Neuronal stem cell (in vitro differentiated cells): Measurements from ENCODE around the gene NINJ2.

Experiments
- DNase-seq: peaks from one replicate; pipeline ENCODE4 v3.0.0-alpha.2; 2013; ENCODE audit warnings: low spot score
- H2AFZ ChIP-seq: one replicate; pipeline ENCODE4 v1.6.1; 2013; ENCODE audit warnings: mild to moderate bottlenecking, low read length, inconsistent platforms
- H2AK5ac ChIP-seq: 2 replicates; pipeline ENCODE4 v1.6.1; 2013; ENCODE audit warnings: low read depth, mild to moderate bottlenecking, inconsistent platforms, low read length, moderate library complexity, mixed read lengths
- H2BK120ac ChIP-seq: 2 replicates; pipeline ENCODE4 v1.6.1; 2013; ENCODE audit warnings: low read depth, mild to moderate bottlenecking, inconsistent platforms, low read length, moderate library complexity, mixed read lengths
- H2BK12ac ChIP-seq: one replicate; pipeline ENCODE4 v1.6.1; 2013; ENCODE audit warnings: low read length, inconsistent platforms
- H2BK15ac ChIP-seq: 2 replicates; pipeline ENCODE4 v1.6.1; 2013; ENCODE audit warnings: mild to moderate bottlenecking, low read length, inconsistent platforms, mixed read lengths
- H2BK5ac ChIP-seq: one replicate; pipeline ENCODE4 v1.6.1; 2013; ENCODE audit warnings: inconsistent platforms, mild to moderate bottlenecking, low read length, moderate library complexity
- H3K14ac ChIP-seq: one replicate; pipeline ENCODE4 v1.6.1; 2013; ENCODE audit warnings: low read length, inconsistent platforms
- H3K18ac ChIP-seq: 2 replicates; pipeline ENCODE4 v1.6.1; 2013; ENCODE audit warnings: low read length, inconsistent platforms
- H3K23ac ChIP-seq: 2 replicates; pipeline ENCODE4 v1.6.1; 2013; ENCODE audit warnings: low read depth, mild to moderate bottlenecking, mixed read lengths, low read length, inconsistent platforms; ENCODE audit not compliant: poor library complexity
- H3K27ac ChIP-seq: replicated peaks from 3 replicates; pipeline ENCODE4 v1.5.1; 2013; ENCODE audit warnings: low read length, inconsistent platforms
- H3K27me3 ChIP-seq, 3 experiments: 2 replicates each; pipeline ENCODE4 v1.6.1; 2013; ENCODE audit warnings: low read length in 3 of 3, mild to moderate bottlenecking in 2 of 3, inconsistent platforms in 1 of 3, low read depth in 1 of 3, mixed read lengths in 1 of 3, moderate library complexity in 1 of 3; ENCODE audit not compliant: control insufficient read depth in 3 of 3, insufficient read depth in 3 of 3
- H3K36me3 ChIP-seq, 2 donors: replicated peaks in 1 of 2; 2 replicates each; pipeline ENCODE4 v1.6.1; 2013; ENCODE audit warnings: low read length in 2 of 2; ENCODE audit not compliant: control insufficient read depth in 2 of 2, insufficient read depth in 2 of 2
- H3K4ac ChIP-seq: 2 replicates; pipeline ENCODE4 v1.6.1; 2013; ENCODE audit warnings: inconsistent platforms, mild to moderate bottlenecking, low read length, moderate library complexity
- H3K4me1 ChIP-seq, 2 donors: 1 replicate in 1 of 2; 2 replicates in 1 of 2; pipeline ENCODE4 v1.6.1; 2013; ENCODE audit warnings: low read length in 2 of 2, low read depth in 1 of 2; ENCODE audit not compliant: control insufficient read depth in 2 of 2, insufficient read depth in 1 of 2
- H3K4me2 ChIP-seq: one replicate; pipeline ENCODE4 v1.6.1; 2013; ENCODE audit warnings: mild to moderate bottlenecking, low read length, inconsistent platforms; ENCODE audit not compliant: insufficient read depth, poor library complexity, severe bottlenecking
- H3K4me3 ChIP-seq, 2 donors: 2 replicates each; pipeline ENCODE4 v1.5.1; 2013; ENCODE audit warnings: low read length in 2 of 2, mild to moderate bottlenecking in 2 of 2, inconsistent platforms in 1 of 2, moderate library complexity in 1 of 2
- H3K79me1 ChIP-seq: one replicate; pipeline ENCODE4 v1.6.1; 2013; ENCODE audit warnings: low read depth, mild to moderate bottlenecking, inconsistent platforms, low read length, moderate library complexity
- H3K9ac ChIP-seq: one replicate; pipeline ENCODE4 v1.6.1; 2013; ENCODE audit warnings: mild to moderate bottlenecking, low read depth, low read length, inconsistent platforms; ENCODE audit not compliant: poor library complexity
- H3K9me3 ChIP-seq, 2 donors: replicated peaks in 1 of 2; 2 replicates each; pipeline versions ENCODE3 to v1.6.1; 2013; ENCODE audit warnings: low read length in 2 of 2, mild to moderate bottlenecking in 2 of 2, inconsistent platforms in 1 of 2, low read depth in 1 of 2, mixed read lengths in 1 of 2, moderate library complexity in 1 of 2; ENCODE audit not compliant: control insufficient read depth in 2 of 2, insufficient read depth in 1 of 2
- H4K8ac ChIP-seq: one replicate; pipeline ENCODE4 v1.6.1; 2013; ENCODE audit warnings: low read depth, mild to moderate bottlenecking, inconsistent platforms, low read length, moderate library complexity
- H4K91ac ChIP-seq: one replicate; pipeline ENCODE4 v1.6.1; 2013; ENCODE audit warnings: low read length, low read depth, mild to moderate bottlenecking, inconsistent platforms; ENCODE audit not compliant: poor library complexity
- WGBS, 2 donors: extraction: QIAGEN DNeasy Blood & Tissue Kit; methylation state at CpG; one replicate each; pipeline ENCODE4 v1.1.7; 2013; ENCODE audit warnings: missing lambda C conversion rate in 2 of 2, mixed read lengths in 1 of 2; ENCODE audit not compliant: insufficient read length in 2 of 2, insufficient replicate concordance in 1 of 2; ENCODE audit errors: extremely low coverage in 2 of 2; 5-methylcytosine and 5-hydroxymethylcytosine counted together

The NINJ2 gene

DNA sequence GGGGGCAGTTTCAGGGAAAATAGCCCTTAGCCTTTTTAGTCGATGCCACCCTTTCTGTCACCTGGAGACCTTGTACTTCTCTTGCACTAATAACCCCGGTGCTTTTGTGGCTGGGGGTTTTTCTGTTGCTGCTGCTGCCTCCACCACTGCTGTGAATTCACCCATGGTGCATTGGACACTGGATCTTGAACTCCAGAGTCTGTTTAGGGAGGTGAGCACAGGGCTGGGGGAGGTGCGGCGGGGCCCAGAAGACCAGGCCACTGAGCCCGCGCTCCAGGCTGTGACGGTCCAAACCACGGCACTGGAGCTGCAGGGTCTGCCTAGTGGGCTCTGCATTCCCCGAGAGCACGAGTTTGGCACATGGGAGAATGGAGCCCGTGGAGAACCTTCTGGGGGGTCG is 100.6 kb downstream of the NINJ2 start:
- no peak overlapping the region for H3K18ac ChIP-seq
- peaks cover 0 to 4% of the 10 kb centered on the region in 2 donors for H3K36me3 ChIP-seq
- no peak overlapping the region for H2BK12ac ChIP-seq
- H3K4me3 ChIP-seq, result no peak overlapping the region
- no peak overlapping the region for H4K91ac ChIP-seq
- no peak for DNase-seq
- no peak overlapping the region for H3K27ac ChIP-seq
- H2BK5ac ChIP-seq, result no peak overlapping the region
- H3K9me3 ChIP-seq, result no peaks in the 10 kb centered on the region
- H3K79me1 ChIP-seq, result no peaks in the 10 kb centered on the region
- no CpG with 5 or more reads among the region's 12 CpGs for WGBS, 2 donors
- H3K14ac ChIP-seq, result no peak overlapping the region
- peaks cover 0 to 8% of the 10 kb centered on the region in 2 donors for H3K4me1 ChIP-seq
- H3K27me3 ChIP-seq, result peaks cover 0 to 35% (median 0%) of the 10 kb centered on the region in 3 experiments
- H4K8ac ChIP-seq, result no peak overlapping the region
- H2BK15ac ChIP-seq, result no peak overlapping the region
- H2BK120ac ChIP-seq, result no peak overlapping the region
- H2AK5ac ChIP-seq, result no peak overlapping the region
- no peak overlapping the region for H3K4ac ChIP-seq
- H3K4me2 ChIP-seq, result no peak overlapping the region
- H2AFZ ChIP-seq, result no peak overlapping the region
- peak overlapping the region; percentile 9 for H3K9ac ChIP-seq
- H3K23ac ChIP-seq, result peak overlapping the region; percentile 47

DNA sequence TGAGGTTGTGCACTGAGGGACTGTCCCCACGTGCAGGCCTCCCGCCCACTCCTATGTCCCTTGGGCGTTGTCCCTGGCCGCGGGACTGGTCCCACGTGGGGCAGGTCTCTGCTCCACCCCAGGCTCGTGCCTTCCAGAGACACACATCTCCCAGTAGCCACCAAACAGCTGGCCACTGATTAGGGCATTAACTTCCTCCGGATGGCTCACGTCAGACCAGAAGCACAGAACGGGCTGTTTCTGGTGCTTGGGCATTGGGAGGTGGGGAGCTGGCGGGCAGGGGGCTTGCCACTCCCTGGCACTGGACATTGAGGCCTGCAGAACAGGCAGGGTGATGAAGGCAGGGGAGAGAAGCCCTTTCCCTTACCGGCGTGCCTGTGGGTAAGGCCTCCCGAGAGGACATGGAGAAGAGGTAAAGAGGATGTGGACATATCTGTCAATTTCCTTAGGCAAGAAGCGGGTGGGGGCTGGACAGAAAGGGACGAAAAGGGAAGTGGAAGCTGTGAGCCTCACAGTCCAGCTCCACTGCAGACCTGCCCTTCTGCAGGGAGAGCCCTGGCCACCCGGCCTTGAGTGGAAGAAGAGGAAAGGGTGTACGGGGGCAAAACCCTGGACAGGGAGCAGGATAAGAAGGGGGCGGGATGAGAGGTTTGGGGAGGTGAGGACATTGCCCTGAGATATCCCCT is 101.2 kb downstream of the NINJ2 start:
- Histone ChIP-seq H4K91ac (no peak overlapping the region), H2BK120ac (no peak overlapping the region), H3K4me3 (peak overlapping the region in 1 of 2 donors; percentile 42), H3K23ac (peak overlapping the region; percentile 6), H3K4me1 (peaks cover 0 to 8% of the 10 kb centered on the region in 2 donors), H3K4me2 (no peak overlapping the region), H3K4ac (no peak overlapping the region), H2AFZ (no peak overlapping the region), H3K14ac (no peak overlapping the region), H3K9me3 (no peaks in the 10 kb centered on the region), H3K27ac (no peak overlapping the region), H3K18ac (no peak overlapping the region), H2BK12ac (no peak overlapping the region), H3K27me3 (peaks cover 0 to 30% (median 0%) of the 10 kb centered on the region in 3 experiments), H3K36me3 (peaks cover 0 to 4% of the 10 kb centered on the region in 2 donors), H3K79me1 (no peaks in the 10 kb centered on the region), H3K9ac (no peak overlapping the region), H4K8ac (no peak overlapping the region), H2BK15ac (no peak overlapping the region), H2AK5ac (no peak overlapping the region), H2BK5ac (no peak overlapping the region)
- DNase-seq, result no peak
- no CpG with 5 or more reads among the region's 19 CpGs for WGBS, 2 donors

DNA sequence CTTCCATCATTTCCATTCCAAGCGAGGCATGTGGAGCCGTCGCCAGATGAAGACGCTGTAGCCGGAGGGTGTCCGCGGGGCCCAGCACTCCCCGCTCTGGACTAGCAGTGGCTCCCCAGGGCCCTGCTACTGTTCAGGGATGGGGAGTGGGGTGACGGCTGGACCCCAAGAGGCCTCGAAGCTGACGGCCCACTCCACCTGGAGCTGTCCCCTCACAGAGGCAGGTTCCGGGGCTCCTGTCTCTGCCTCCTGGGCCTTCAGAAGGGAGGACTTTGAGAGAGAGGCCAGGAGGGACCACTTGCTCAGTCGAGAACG is 101.9 kb downstream of the NINJ2 start:
- no peaks in the 10 kb centered on the region for H3K9me3 ChIP-seq
- no peak overlapping the region for H3K18ac ChIP-seq
- H2AFZ ChIP-seq, result no peak overlapping the region
- H3K79me1 ChIP-seq, result no peaks in the 10 kb centered on the region
- no peak overlapping the region for H3K4me3 ChIP-seq
- H2BK120ac ChIP-seq, result no peak overlapping the region
- no CpG with 5 or more reads among the region's 14 CpGs for WGBS, 2 donors
- no peak overlapping the region for H3K14ac ChIP-seq
- no peak overlapping the region for H3K27ac ChIP-seq
- H3K4me2 ChIP-seq, result no peak overlapping the region
- H2BK12ac ChIP-seq, result no peak overlapping the region
- H3K4me1 ChIP-seq, result peaks cover 0 to 8% of the 10 kb centered on the region in 2 donors
- H3K9ac ChIP-seq, result peak overlapping the region; percentile 27
- no peak overlapping the region for H4K91ac ChIP-seq
- H4K8ac ChIP-seq, result no peak overlapping the region
- H2AK5ac ChIP-seq, result no peak overlapping the region
- no peak overlapping the region for H3K23ac ChIP-seq
- H3K36me3 ChIP-seq, result peaks cover 0 to 5% of the 10 kb centered on the region in 2 donors
- DNase-seq, result no peak
- H2BK5ac ChIP-seq, result no peak overlapping the region
- peaks cover 0 to 24% (median 0%) of the 10 kb centered on the region in 3 experiments for H3K27me3 ChIP-seq
- H3K4ac ChIP-seq, result no peak overlapping the region
- H2BK15ac ChIP-seq, result no peak overlapping the region

DNA sequence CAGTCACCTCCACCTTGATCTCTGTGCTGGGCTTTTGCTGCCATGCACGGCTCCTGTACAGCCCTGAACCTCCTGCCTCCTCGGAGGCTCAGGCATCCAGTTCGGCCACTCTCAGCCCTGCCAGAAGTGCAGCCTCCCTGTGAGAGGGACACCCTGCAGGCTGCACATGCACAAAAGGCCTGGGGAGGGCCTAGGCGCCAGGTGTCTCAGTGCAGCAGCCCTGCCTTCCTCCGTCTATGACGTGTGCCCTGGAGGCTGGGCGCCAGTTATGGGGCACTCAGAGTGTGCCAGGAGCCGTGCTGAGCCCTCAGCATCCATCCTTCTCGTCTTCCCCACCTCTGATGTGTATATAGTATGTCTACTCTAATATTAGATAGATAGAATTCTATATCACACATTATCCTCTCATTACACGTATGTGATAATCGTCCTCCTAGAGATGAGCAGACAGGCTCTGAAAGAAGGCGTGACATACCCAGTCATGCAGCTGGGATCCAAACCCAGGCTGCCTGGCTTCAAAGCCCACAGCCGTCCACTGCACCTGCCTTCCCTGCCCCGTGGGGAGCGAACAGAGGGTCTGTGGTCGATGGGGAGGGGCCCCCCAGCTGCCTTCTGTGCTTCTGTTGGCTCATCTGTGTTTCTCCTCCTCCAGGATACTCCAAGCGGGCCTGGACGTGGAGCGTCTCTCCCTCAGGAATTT is 102.4 kb downstream of the NINJ2 start:
- WGBS, 2 donors, result no CpG with 5 or more reads among the region's 19 CpGs
- Histone ChIP-seq H3K36me3 (peaks cover 0 to 7% of the 10 kb centered on the region in 2 donors), H2BK15ac (no peak overlapping the region), H4K91ac (peak overlapping the region; percentile 15), H3K9ac (peak overlapping the region; percentile 65), H4K8ac (no peak overlapping the region), H2AK5ac (no peak overlapping the region), H2BK120ac (no peak overlapping the region), H3K4me2 (no peak overlapping the region), H3K27me3 (peaks cover 0 to 19% (median 0%) of the 10 kb centered on the region in 3 experiments), H3K4me1 (peaks cover 0 to 8% of the 10 kb centered on the region in 2 donors), H2BK12ac (no peak overlapping the region), H3K9me3 (no peaks in the 10 kb centered on the region), H3K4ac (no peak overlapping the region), H3K79me1 (no peaks in the 10 kb centered on the region), H3K23ac (no peak overlapping the region), H3K4me3 (peak overlapping the region in 1 of 2 donors; percentile 30), H2AFZ (no peak overlapping the region), H2BK5ac (no peak overlapping the region), H3K18ac (no peak overlapping the region), H3K27ac (no peak overlapping the region), H3K14ac (no peak overlapping the region)
- DNase-seq, result no peak
